ENCODE results near the gene UBE2K. TPM values are rescaled to one million over a fixed set of nuclear protein-coding genes. Genes with fewer than 3 reads are reported as not detected.

The UBE2K gene
- total and polyA plus RNA-seq, 10 of the 15 experiments (the other 5 are each of a cell fraction or from before 2014, with no cell fraction given): 17.0 to 141 (median 75.5) TPM

DNA sequence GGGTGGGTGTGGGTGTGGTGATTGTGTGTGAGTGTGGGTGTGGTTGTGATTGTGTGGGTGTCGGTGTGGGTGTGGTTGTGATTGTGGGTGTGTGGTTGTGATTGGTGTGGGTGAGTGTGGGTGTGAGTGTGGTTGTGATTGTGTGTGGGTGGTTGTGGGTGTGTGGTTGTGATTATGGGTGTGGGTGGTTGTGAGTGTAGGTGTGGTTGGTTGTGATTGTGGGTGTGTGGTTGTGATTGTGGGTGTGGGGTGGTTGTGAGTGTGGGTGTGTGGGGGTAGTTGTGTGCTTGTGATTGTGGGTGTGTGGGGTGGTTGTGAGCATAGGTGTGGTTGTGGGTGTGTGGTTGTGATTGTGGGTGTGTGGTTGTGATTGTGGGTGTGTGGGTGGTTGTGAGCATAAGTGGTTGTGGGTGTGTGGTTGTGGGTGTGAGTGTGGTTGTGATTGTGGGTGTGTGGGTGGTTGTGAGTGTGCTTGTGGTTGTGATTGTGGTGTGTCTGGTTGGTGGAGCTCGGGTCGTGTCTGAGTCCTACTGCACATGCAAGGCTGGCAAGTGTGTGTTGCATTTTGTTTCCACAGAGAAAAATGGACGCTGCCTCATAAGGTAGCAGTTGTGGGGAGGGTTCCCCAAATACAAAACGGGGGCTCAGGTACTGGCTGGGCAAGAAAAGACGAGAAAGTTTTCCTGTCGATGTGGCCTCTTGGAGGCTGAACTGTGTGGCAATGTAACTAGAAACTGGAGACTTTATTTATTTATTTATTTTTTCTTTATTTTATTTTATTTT is 116.7 kb downstream of the UBE2K start (continued):
- TF ChIP-seq IRF4 (IDR thresholded peaks at IDR 0.05; ENCODE audit: low read depth, low read length) (no peak), ASH2L (IDR thresholded peaks at IDR 0.05; ENCODE audit: borderline replicate concordance, low read depth) (no peak), HDGF (IDR thresholded peaks at IDR 0.05) (peak; percentile 70; the same call in 1 of the 2 replicates), EGR1 (IDR thresholded peaks at IDR 0.05; ENCODE audit: borderline replicate concordance in 1 of 2, low read depth in 2 of 2, low read length in 2 of 2) (0 out of 3 replicates have a peak, but pooled peaks of 1 of the 2 experiments have one; percentile 22), MTA3 (IDR thresholded peaks at IDR 0.05; ENCODE audit: borderline replicate concordance, low read length) (no peak), YBX1 (IDR thresholded peaks at IDR 0.05) (no peak), ZNF217 (IDR thresholded peaks at IDR 0.05) (0 out of 2 replicates have a peak, but pooled peaks have one; percentile 74), SMAD5 (IDR thresholded peaks at IDR 0.05; ENCODE audit: low read depth) (no peak), POLR2AphosphoS2 (IDR thresholded peaks at IDR 0.05; ENCODE audit: low read depth, low read length) (no peak), CHD4 (IDR thresholded peaks at IDR 0.05) (peak; percentile 91; the same call in 1 of the 2 replicates), ATF7 (IDR thresholded peaks at IDR 0.05; ENCODE audit: low read depth) (peak; percentile 38; the same call in 1 of the 2 replicates), CHD1 (IDR thresholded peaks at IDR 0.05; ENCODE audit: low read depth, low read length) (no peak)
- TF ChIP-seq, protein P1, sequence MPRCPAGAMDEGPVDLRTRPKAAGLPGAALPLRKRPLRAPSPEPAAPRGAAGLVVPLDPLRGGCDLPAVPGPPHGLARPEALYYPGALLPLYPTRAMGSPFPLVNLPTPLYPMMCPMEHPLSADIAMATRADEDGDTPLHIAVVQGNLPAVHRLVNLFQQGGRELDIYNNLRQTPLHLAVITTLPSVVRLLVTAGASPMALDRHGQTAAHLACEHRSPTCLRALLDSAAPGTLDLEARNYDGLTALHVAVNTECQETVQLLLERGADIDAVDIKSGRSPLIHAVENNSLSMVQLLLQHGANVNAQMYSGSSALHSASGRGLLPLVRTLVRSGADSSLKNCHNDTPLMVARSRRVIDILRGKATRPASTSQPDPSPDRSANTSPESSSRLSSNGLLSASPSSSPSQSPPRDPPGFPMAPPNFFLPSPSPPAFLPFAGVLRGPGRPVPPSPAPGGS (IDR thresholded peaks at IDR 0.05; ENCODE audit: borderline replicate concordance, insufficient read depth, low read depth, low read length, poor library complexity, severe bottlenecking): no peak
- TF ChIP-seq, protein P2, sequence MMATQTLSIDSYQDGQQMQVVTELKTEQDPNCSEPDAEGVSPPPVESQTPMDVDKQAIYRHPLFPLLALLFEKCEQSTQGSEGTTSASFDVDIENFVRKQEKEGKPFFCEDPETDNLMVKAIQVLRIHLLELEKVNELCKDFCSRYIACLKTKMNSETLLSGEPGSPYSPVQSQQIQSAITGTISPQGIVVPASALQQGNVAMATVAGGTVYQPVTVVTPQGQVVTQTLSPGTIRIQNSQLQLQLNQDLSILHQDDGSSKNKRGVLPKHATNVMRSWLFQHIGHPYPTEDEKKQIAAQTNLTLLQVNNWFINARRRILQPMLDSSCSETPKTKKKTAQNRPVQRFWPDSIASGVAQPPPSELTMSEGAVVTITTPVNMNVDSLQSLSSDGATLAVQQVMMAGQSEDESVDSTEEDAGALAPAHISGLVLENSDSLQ (IDR thresholded peaks at IDR 0.05): peak; percentile 18; the same call in 1 of the 2 replicates
- TF ChIP-seq, protein P3, sequence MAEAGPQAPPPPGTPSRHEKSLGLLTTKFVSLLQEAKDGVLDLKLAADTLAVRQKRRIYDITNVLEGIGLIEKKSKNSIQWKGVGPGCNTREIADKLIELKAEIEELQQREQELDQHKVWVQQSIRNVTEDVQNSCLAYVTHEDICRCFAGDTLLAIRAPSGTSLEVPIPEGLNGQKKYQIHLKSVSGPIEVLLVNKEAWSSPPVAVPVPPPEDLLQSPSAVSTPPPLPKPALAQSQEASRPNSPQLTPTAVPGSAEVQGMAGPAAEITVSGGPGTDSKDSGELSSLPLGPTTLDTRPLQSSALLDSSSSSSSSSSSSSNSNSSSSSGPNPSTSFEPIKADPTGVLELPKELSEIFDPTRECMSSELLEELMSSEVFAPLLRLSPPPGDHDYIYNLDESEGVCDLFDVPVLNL (IDR thresholded peaks at IDR 0.05; ENCODE audit: low read depth, low read length): no peak
- TF ChIP-seq, protein P4, sequence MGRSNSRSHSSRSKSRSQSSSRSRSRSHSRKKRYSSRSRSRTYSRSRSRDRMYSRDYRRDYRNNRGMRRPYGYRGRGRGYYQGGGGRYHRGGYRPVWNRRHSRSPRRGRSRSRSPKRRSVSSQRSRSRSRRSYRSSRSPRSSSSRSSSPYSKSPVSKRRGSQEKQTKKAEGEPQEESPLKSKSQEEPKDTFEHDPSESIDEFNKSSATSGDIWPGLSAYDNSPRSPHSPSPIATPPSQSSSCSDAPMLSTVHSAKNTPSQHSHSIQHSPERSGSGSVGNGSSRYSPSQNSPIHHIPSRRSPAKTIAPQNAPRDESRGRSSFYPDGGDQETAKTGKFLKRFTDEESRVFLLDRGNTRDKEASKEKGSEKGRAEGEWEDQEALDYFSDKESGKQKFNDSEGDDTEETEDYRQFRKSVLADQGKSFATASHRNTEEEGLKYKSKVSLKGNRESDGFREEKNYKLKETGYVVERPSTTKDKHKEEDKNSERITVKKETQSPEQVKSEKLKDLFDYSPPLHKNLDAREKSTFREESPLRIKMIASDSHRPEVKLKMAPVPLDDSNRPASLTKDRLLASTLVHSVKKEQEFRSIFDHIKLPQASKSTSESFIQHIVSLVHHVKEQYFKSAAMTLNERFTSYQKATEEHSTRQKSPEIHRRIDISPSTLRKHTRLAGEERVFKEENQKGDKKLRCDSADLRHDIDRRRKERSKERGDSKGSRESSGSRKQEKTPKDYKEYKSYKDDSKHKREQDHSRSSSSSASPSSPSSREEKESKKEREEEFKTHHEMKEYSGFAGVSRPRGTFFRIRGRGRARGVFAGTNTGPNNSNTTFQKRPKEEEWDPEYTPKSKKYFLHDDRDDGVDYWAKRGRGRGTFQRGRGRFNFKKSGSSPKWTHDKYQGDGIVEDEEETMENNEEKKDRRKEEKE (IDR thresholded peaks at IDR 0.05): no peak
- TF ChIP-seq, protein P5, sequence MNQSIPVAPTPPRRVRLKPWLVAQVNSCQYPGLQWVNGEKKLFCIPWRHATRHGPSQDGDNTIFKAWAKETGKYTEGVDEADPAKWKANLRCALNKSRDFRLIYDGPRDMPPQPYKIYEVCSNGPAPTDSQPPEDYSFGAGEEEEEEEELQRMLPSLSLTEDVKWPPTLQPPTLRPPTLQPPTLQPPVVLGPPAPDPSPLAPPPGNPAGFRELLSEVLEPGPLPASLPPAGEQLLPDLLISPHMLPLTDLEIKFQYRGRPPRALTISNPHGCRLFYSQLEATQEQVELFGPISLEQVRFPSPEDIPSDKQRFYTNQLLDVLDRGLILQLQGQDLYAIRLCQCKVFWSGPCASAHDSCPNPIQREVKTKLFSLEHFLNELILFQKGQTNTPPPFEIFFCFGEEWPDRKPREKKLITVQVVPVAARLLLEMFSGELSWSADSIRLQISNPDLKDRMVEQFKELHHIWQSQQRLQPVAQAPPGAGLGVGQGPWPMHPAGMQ (IDR thresholded peaks at IDR 0.05; ENCODE audit: borderline replicate concordance): peak; percentile 32; the same call in 1 of the 2 replicates
